Erythroblast (primary cell): Measurements from ENCODE around the gene LRAT.

Source experiments
- GATA1 ChIP-seq: IDR thresholded peaks from 2 replicates; pipeline ENCODE4 v1.6.1; 2011; ENCODE audit warnings: low read depth, mild to moderate bottlenecking, control low read depth, low read length, moderate library complexity
- POLR2A ChIP-seq: IDR thresholded peaks from 2 replicates; pipeline ENCODE4 v1.6.1; 2011; ENCODE audit warnings: mild to moderate bottlenecking, low read length

DNA sequence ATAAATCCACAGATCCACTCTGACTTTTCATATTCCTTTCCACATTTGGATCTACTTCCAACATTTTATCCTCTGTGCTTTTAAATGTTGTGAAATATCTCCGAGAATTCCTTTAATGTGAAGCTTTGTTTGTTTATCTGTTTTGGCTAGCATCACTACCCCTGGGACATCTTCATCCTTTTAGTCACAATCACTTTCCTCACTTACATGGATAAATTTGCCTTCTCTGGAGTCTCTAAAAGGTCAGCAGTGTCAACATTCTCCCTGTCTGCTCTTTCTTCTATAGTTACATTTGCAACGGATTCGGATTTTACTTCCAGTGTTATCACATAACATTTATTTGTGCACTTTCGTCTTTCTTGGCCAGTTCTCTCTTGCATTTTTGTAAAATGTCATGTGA, 34.2 kb upstream of the LRAT start:
- TF ChIP-seq POLR2A = no peak
- no peak for TF ChIP-seq GATA1
